HEK293T (cell line): ENCODE data around the gene MYH10.

Experiments
- CTCF ChIA-PET: fragments of 350-600 bp; formaldehyde crosslinking; extraction: SDS; loops from one replicate; lab custom pipeline; 2021; ENCODE audit warnings: antibody characterized with exemption, inconsistent platforms; lab: Yijun Ruan, JAX
- POLR2A ChIA-PET: fragments of 350-600 bp; formaldehyde crosslinking; extraction: SDS; loops from one replicate; lab custom pipeline; 2020; ENCODE audit warnings: antibody characterized with exemption, inconsistent platforms; lab: Yijun Ruan, JAX
- DNase-seq: peaks from one replicate; pipeline ENCODE4 v3.0.0; 2012; ENCODE audit warnings: mixed read lengths; ENCODE audit errors: extremely low spot score
- ARNT ChIP-seq: fragments of 450-650 bp; IDR thresholded peaks from 2 replicates; pipeline ENCODE4 v1.6.1; 2017; ENCODE audit warnings: mild to moderate bottlenecking
- BHLHE40 ChIP-seq: fragments of 450-650 bp; IDR thresholded peaks from 2 replicates; pipeline ENCODE4 v1.6.1; 2016; ENCODE audit warnings: mild to moderate bottlenecking, moderate library complexity, borderline replicate concordance
- CTBP1 ChIP-seq: fragments of 450-650 bp; IDR thresholded peaks from 2 replicates; pipeline ENCODE4 v1.6.1; 2016; ENCODE audit warnings: borderline replicate concordance
- ELF4 ChIP-seq: fragments of 450-650 bp; IDR thresholded peaks from 2 replicates; pipeline ENCODE4 v1.6.1; 2017; ENCODE audit warnings: antibody characterized with exemption
- FOXA1 ChIP-seq: fragments of 450-650 bp; IDR thresholded peaks from 2 replicates; pipeline ENCODE4 v1.6.1; 2016; ENCODE audit warnings: mild to moderate bottlenecking
- FOXK2 ChIP-seq: fragments of 450-650 bp; IDR thresholded peaks from 2 replicates; pipeline ENCODE4 v1.6.1; 2016; ENCODE audit warnings: mild to moderate bottlenecking
- FOXM1 ChIP-seq: fragments of 450-650 bp; IDR thresholded peaks from 2 replicates; pipeline ENCODE4 v1.6.1; 2017; ENCODE audit warnings: mild to moderate bottlenecking, borderline replicate concordance
- HDGF ChIP-seq: fragments of 450-650 bp; IDR thresholded peaks from 2 replicates; pipeline ENCODE4 v1.6.1; 2017; ENCODE audit warnings: antibody characterized with exemption, borderline replicate concordance
- L3MBTL2 ChIP-seq: fragments of 450-650 bp; conservative IDR thresholded peaks from 2 replicates; pipeline ENCODE4 v1.6.1; 2016; ENCODE audit warnings: mild to moderate bottlenecking
- LEF1 ChIP-seq: fragments of 450-650 bp; IDR thresholded peaks from 2 replicates; pipeline ENCODE4 v1.6.1; 2017; ENCODE audit warnings: mild to moderate bottlenecking, borderline replicate concordance
- NFRKB ChIP-seq: fragments of 450-650 bp; IDR thresholded peaks from 2 replicates; pipeline ENCODE4 v1.6.1; 2016; ENCODE audit warnings: mild to moderate bottlenecking, moderate library complexity
- SP1 ChIP-seq: fragments of 450-650 bp; IDR thresholded peaks from 2 replicates; pipeline ENCODE4 v1.6.1; 2017
- SUZ12 ChIP-seq: fragments of 450-650 bp; IDR thresholded peaks from 2 replicates; pipeline ENCODE4 v1.6.1; 2016; ENCODE audit warnings: mild to moderate bottlenecking
- TARDBP ChIP-seq: fragments of 450-650 bp; IDR thresholded peaks from 2 replicates; pipeline ENCODE4 v1.6.1; 2016
- ZNF384 ChIP-seq: fragments of 450-650 bp; IDR thresholded peaks from 2 replicates; pipeline ENCODE4 v1.6.1; 2016
- TF ChIP-seq, protein P1 (sequence below): fragments of 450-650 bp; IDR thresholded peaks from 2 replicates; pipeline ENCODE4 v1.6.1; 2016

Gene MYH10

DNA sequence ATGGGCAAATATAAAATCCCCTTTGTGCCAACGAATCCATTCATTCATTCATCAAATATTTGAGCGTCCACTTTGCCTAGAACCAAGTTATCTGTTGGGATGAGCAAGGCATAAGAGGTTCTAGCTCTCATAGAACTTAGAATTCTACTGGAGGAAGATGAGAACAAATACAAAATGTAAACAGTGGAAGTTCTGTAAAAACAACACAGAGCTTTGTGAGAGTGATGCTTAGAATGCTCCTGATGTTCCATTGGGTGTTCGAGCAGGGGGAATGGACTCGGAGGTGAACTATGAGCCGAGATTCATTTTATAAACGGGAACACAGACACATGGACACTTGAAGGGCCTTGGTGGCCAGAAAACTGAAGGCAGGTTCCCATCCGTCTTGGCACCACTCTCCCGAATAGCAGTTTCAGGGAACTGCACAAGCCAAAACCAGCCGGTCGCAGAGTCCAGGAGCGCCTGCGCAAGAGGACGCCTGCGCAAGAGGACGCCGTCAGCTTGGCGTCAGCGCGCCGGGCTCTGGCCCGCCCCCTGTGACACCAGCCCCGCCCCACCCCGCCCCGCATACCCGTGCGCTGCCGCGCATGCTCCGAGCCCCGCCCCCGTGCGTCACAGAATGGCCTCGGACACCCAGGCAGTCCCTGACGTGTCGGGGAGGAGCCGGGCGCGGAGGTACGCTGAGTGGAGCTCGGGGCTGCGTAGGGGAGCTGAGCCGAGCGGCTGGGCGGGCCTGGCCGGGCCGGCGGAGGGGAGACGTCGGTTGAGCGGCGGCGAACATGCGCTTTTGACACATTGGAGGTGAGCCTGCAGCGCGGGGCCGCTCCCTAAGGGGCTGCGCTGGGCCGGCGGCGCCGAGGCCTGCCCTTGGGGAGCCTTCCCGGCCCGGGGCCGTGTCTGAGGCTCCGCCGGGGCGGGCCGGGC is 195.0 kb downstream of the MYH10 start, which contains the start of gene NDEL1:
TSS of gene NDEL1 (plus strand) at position 640 of the 924 bp plus-strand sequence. CDS start 8,388 bp downstream, outside the sequence.
- ChIA-PET POLR2A (interaction anchor here (0.5 to 1.7 kb wide), 21 partner anchors 8 to 310 kb away, joined by 3 to 17 read pairs (median 4); partner anchors contain the start of genes RNF222 and SLC25A35), CTCF (no interaction called here)
- TF ChIP-seq, protein P1, sequence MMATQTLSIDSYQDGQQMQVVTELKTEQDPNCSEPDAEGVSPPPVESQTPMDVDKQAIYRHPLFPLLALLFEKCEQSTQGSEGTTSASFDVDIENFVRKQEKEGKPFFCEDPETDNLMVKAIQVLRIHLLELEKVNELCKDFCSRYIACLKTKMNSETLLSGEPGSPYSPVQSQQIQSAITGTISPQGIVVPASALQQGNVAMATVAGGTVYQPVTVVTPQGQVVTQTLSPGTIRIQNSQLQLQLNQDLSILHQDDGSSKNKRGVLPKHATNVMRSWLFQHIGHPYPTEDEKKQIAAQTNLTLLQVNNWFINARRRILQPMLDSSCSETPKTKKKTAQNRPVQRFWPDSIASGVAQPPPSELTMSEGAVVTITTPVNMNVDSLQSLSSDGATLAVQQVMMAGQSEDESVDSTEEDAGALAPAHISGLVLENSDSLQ: peak; percentile 40; the same call in 1 of the 2 replicates
- TF ChIP-seq LEF1 (peak; percentile 67; the same call in 1 of the 2 replicates), ZNF384 (no peak)
- DNase-seq: peak; percentile 99

DNA sequence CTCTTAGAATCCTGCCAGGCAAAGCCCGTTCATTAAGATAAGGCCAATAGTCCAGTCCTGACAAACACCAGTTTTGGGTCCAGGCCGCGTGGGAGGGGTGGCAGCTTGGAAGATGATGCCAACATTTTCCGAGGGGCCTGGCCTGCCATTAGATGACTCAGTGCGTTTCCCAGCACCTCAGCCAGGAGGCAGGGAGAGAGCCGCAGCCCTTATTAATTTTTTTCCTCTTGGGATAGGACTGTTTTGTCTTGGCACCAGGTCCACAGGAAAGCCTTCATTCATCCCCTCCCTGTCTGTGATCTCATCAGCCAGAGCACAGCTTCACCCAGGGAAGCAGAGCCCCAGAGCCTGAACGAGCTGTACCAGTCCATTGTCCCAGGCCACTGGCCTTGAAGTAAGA is 199.6 kb downstream of the MYH10 start:
- ChIA-PET CTCF (interaction anchor here (0.9 kb wide), 1 partner anchor 21 kb away, joined by 3 read pairs; no protein-coding TSS in a partner anchor), POLR2A (no interaction called here)
- TF ChIP-seq LEF1 (no peak), FOXA1 (no peak), FOXK2 (no peak), CTBP1 (no peak), HDGF (no peak), ARNT (no peak), TARDBP (no peak), ELF4 (no peak), NFRKB (no peak), BHLHE40 (no peak), FOXM1 (no peak), SUZ12 (no peak), ZNF384 (no peak), L3MBTL2 (no peak)
- TF ChIP-seq, protein P1: no peak
- no peak for DNase-seq

DNA sequence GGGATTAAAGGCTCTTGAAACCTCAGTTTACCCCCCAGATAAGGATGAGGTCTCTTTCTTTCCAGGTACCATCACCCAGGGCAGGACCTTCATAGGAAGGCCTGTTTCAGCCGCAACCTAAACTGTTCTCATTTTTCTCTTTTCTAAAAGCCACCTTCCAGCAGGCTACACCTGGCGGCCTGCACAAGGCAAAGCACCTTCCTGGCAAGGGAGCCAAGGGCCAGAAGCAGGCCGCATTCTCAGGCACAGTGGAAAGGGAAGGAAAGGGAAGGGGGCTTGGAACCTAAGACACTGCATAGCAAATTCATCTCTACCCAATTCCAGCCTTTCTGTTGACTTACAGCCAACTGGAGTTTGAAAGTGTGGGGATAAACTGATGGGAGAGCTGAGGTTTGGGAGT is 203.7 kb downstream of the MYH10 start:
- POLR2A ChIA-PET: interaction anchor here (1.4 kb wide), 1 partner anchor 9 kb away, joined by 6 read pairs; the partner anchor contains the start of gene NDEL1
- no peak for TF ChIP-seq ELF4
- TF ChIP-seq SUZ12: no peak
- no peak for TF ChIP-seq L3MBTL2
- TF ChIP-seq NFRKB: no peak
- TF ChIP-seq ARNT: no peak
- TF ChIP-seq FOXA1: no peak
- TF ChIP-seq FOXM1: no peak
- no peak for TF ChIP-seq LEF1
- no peak for TF ChIP-seq ZNF384
- no peak for TF ChIP-seq HDGF
- TF ChIP-seq SP1: no peak
- TF ChIP-seq CTBP1: no peak
- TF ChIP-seq TARDBP: no peak
- no peak for TF ChIP-seq FOXK2
- CTCF ChIA-PET: no interaction called here

DNA sequence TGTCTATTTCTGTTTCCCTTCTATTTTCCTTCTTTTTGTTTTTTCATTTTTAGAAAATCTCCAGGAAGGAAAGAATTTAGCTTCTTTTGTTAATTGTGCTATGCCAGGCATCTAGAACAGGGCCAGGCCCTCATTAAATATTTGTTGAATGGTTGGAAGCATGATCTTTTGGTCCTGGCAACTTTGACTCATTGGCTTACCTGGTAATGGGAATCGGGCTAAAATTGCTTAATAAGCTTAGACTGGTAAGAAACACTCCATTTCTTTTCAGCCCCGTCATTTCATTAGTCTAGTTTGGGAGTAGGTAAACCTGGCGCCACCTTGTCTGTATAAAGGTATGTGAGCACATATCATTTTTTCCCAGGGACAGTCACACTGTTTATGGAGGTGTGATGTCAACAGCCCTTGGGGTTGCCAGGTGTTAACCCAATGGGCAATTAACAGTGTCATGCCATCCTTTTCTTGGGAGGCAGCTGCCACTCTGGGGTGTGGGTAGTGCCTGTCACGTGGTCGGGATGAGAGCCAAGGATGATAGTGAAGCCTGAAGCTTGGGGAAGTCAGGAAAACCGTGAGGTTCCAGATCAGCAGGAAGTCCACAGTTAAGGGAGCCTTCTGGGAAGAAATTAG is 204.3 kb downstream of the MYH10 start:
- ChIA-PET POLR2A (interaction anchor here (0.8 kb wide), 1 partner anchor 9 kb away, joined by 4 read pairs; the partner anchor contains the start of gene NDEL1), CTCF (interaction anchor here (1.0 kb wide), 1 partner anchor 16 kb away, joined by 4 read pairs; no protein-coding TSS in a partner anchor)
- DNase-seq: no peak
- no peak for TF ChIP-seq NFRKB
- TF ChIP-seq ZNF384: no peak
- no peak for TF ChIP-seq CTBP1
- TF ChIP-seq TARDBP: no peak
- no peak for TF ChIP-seq ELF4
- no peak for TF ChIP-seq FOXM1

More for the DNA sequence above, 203.7 kb downstream of the MYH10 start:
- DNase-seq: no peak
